Stimulated activated naive B cell treated with anti-CD40 and anti-IgM and Interleukin-4, amounts not matched to agents 10 μg/mL and 1 μg/mL and 100 μg/mL, for 72 hours (primary cell): ENCODE data around the gene SCYGR5.
"Not testable (repeated sequence)": the region's sequence is repeated elsewhere in the genome, so short reads cannot be mapped to it uniquely, and the experiment has no call there.

Source experiments
- ATAC-seq, 2 donors: fragments of 150-1000 bp; cut with Tn5 transposase; replicated peaks; 2 replicates each; pipeline ENCODE4 v1.10.0; 2021; ENCODE audit warnings: moderate library complexity in 1 of 2
- DNase-seq: peaks from one replicate; pipeline ENCODE4 v3.0.0; 2021
- H3K27ac Mint-ChIP-seq: one replicate; pipeline ENCODE4 v1.8.0; 2022; ENCODE audit warnings: mild to moderate bottlenecking, mixed read lengths
- H3K27me3 Mint-ChIP-seq, 2 donors: one replicate each; pipeline ENCODE4 v1.8.0; 2022; ENCODE audit warnings: mixed read lengths in 2 of 2
- H3K36me3 Mint-ChIP-seq, 2 donors: one replicate each; pipeline ENCODE4 v1.8.0; 2022; ENCODE audit warnings: mixed read lengths in 2 of 2, mild to moderate bottlenecking in 1 of 2
- H3K4me1 Mint-ChIP-seq, 2 donors: one replicate each; pipeline ENCODE4 v1.8.0; 2022; ENCODE audit warnings: mixed read lengths in 2 of 2, mild to moderate bottlenecking in 1 of 2
- H3K4me3 Mint-ChIP-seq, 2 donors: one replicate each; pipeline ENCODE4 v1.8.0; 2022; ENCODE audit warnings: mild to moderate bottlenecking in 2 of 2, mixed read lengths in 2 of 2, moderate library complexity in 1 of 2
- H3K9me3 Mint-ChIP-seq, 2 donors: one replicate each; pipeline ENCODE4 v1.8.0; 2022; ENCODE audit warnings: mixed read lengths in 2 of 2, mild to moderate bottlenecking in 1 of 2

SCYGR5 gene

DNA sequence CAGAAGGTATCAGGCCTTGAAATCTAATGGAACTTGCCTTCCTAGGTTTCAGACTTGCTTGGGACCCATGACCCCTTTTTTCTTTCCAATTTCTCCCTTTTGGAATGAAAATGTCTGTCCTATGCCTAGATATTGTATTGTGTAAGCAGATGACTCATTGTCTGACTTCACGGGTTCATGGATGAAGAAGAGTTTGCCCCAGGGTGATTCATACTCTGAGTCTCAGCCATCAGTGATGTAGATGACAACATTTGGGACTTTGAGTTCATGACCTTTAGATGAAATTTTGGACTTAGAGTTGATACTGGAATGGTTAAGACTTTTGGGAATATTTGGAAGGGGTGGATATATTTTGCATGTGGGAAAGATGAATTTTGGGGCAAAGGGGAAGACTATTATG lies 11.2 kb upstream of the SCYGR5 start:
- Mint-ChIP-seq H3K4me1 (no peaks in the 10 kb centered on the region), H3K9me3 (no peaks in the 10 kb centered on the region), H3K4me3 (no peak overlapping the region), H3K27me3 (peaks cover 0 to 10% of the 10 kb centered on the region in 2 donors), H3K27ac (no peak overlapping the region), H3K36me3 (no peaks in the 10 kb centered on the region)
- ATAC-seq = peak in 1 of 2 donors; percentile 47
- DNase-seq = no peak

DNA sequence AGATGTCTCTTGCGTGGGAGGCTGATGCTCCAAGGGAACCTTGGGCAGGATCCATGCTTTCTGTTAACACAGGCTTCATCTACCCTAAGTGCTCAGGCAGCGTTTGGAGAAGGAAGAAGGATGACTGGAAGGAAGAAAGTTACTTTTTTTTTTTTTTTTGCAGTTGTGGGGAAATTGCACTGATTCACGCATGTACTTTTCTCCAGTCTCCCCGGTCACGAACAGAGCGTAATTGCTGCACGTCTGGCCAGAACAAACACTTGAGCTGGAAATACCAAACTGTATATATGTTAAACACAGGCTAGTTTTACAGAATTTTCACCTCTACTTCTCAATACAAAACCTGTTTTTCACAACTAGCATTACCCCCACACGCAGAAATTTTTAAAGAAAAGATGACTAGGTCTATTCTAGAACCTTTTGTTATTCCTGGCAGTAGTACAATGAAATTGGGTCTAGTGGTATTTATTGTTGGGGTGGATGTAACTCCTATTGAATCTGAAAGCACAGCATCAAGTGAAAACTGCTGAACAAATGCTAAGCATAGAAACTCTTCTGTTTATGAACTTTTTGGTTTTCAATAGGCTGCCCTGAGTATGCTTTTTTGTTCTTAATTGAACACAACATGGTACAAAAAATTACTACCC lies 9.3 kb upstream of the SCYGR5 start:
- Mint-ChIP-seq H3K9me3 (no peaks in the 10 kb centered on the region), H3K4me3 (no peak overlapping the region), H3K27ac (no peak overlapping the region), H3K4me1 (no peaks in the 10 kb centered on the region), H3K36me3 (no peaks in the 10 kb centered on the region), H3K27me3 (peaks cover 0 to 10% of the 10 kb centered on the region in 2 donors)
- ATAC-seq (no peak), DNase-seq (no peak)

DNA sequence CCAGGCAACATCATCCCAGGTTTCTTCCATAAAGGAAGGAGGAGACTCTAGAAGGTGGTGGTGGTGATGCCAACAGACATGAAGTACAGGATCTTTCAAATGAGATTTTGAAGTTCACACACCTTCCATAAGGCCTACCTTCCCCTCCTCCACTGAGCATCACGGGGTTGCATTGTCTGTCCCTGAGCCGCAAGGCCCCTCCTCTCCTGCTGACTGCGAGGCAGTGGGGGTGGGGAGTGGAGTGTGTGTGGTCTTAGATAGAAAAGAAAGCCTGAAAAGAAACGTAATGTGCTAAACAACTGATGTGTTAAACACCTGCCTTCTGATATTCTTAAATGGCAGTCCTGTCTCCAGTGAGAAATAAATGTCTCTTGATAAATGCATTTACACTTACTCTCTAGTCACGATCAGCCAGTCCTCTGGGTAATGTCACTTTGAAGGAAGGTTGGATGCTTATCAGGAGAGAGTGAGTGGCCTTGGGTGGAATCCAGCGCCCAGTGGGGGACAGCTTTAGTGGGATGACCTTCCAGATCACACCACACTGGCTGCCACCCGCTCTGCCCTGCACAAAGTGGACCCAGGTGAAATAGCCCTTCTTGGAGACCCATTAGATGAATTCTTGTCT lies 5.5 kb upstream of the SCYGR5 start:
- ATAC-seq (no peak), DNase-seq (no peak)
- H3K4me3 Mint-ChIP-seq = no peak overlapping the region
- H3K27ac Mint-ChIP-seq = no peak overlapping the region
- H3K9me3 Mint-ChIP-seq = no peaks in the 10 kb centered on the region
- no peaks in the 10 kb centered on the region for H3K36me3 Mint-ChIP-seq
- H3K27me3 Mint-ChIP-seq = no peaks in the 10 kb centered on the region
- no peaks in the 10 kb centered on the region for H3K4me1 Mint-ChIP-seq

DNA sequence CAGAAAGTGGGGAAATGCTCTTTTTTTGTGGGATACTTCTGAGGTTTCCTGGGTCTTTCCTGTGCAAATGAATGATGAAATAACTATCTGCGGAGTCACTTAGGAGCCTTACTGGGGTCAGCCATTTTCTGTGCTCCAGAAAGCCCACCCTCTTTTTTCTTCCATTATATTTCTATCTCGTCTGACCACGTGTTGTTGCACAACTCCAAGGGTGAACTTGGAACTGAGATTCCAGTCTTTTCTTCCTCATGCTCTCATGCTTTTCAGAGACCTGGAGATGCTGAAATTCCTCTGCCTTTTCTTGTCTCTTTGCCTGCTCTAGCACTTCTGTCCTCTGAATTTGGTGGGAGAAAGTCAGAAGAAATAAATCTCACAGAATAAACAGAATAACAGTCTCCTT lies 4.8 kb upstream of the SCYGR5 start:
- Mint-ChIP-seq H3K27ac (no peak overlapping the region), H3K27me3 (no peaks in the 10 kb centered on the region), H3K4me1 (no peaks in the 10 kb centered on the region), H3K9me3 (no peaks in the 10 kb centered on the region), H3K36me3 (no peaks in the 10 kb centered on the region), H3K4me3 (no peak overlapping the region)
- DNase-seq (no peak), ATAC-seq (no peak)

DNA sequence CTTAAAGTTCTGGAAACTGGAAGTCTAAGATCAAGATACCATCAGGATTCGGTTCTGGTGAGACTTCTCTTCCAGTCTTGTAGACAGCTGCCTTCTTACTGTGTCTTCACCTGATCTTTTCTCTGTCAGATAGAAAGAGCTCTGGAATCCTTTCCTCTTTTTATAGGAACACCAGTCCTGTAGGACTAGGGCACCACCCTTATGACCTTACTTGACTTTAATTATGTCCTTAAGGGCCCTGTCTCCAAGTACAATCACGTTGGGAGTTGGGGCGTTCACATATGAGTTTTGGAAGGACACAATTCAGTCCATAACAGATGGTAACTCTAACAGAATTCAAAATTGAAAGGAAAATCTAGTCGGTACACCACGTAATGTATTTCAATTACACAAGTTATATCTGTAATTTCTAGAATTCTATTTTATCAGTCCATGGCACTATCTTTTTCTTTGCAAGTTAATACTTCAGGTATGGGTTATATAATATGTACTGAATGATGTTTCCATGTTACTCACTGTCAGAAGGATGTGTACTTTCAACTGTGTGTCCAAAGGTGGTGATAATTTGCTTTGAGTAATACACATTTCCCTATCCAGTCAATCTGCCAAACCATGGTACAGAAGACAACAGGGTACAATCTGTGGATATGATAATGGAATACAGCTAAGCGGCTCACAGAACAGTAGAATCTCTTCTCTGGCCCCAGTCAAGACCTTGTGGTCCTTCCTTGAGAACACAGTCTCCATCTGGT lies 1.2 kb upstream of the SCYGR5 start:
- H3K27ac Mint-ChIP-seq = no peak overlapping the region
- H3K4me3 Mint-ChIP-seq = no peak overlapping the region
- peaks cover 3 to 9% of the 10 kb centered on the region in 2 donors for H3K27me3 Mint-ChIP-seq
- no peaks in the 10 kb centered on the region for H3K9me3 Mint-ChIP-seq
- DNase-seq = no peak
- ATAC-seq = no peak
- no peaks in the 10 kb centered on the region for H3K36me3 Mint-ChIP-seq
- no peaks in the 10 kb centered on the region for H3K4me1 Mint-ChIP-seq

DNA sequence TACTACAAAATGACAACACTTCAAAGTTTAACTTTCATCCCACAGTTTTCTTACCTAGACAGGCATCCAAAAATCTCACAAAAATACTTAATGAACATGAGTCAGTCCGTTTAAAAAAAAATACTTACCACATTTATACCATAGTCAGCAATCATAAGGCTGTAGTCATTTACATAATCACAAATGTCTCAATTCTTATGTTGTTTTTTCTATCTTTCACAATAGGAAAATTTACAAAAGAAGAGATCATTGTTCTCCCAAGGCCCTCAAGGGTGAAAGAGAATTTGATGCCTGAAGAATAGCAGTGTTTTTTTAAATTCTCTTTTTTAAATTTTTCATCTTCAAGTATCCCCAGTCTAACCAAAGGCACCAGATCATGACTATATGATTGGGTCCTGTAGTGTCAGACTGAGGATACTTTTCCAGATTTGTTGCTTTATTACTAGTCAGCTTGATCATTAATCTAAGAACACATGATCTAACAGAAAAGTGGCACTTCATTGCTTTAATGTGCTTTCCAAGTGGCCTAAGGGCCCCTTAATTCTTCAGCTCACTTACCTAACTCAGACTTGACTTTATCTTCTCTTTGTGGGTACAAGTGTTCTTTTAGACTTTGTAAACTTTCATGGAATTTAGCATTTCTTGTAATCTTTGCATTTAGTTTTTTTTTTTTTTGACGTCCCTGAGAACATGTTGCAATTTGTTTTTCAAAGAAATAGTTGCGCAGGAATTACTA lies 4.7 kb downstream of the SCYGR5 start:
- ATAC-seq (no peak), DNase-seq (no peak)
- no peaks in the 10 kb centered on the region for H3K9me3 Mint-ChIP-seq
- no peak overlapping the region for H3K27ac Mint-ChIP-seq
- peaks cover 4 to 9% of the 10 kb centered on the region in 2 donors for H3K27me3 Mint-ChIP-seq
- no peaks in the 10 kb centered on the region for H3K36me3 Mint-ChIP-seq
- H3K4me1 Mint-ChIP-seq = no peaks in the 10 kb centered on the region
- H3K4me3 Mint-ChIP-seq = no peak overlapping the region

DNA sequence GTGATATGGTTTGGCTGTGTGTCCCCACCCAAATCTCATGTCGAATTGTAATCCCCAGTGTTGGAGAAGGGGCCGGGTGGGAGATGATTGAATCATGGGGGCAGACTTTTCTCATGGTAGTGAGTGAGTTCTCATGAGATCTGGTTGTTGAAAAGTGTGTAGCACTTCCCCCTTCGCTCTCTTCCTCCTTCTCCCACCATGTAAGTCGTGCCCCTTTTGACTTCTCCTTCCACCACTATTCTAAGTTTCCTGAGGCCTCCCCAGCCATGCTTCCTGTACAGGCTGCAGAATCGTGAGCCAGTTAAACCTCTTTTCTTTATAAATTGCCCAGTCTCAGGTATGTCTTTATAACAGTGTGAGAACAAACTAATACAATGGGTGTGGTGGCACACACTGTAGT lies 7.0 kb downstream of the SCYGR5 start:
- H3K4me1 Mint-ChIP-seq, H3K9me3 Mint-ChIP-seq, ATAC-seq, H3K27me3 Mint-ChIP-seq, H3K27ac Mint-ChIP-seq, DNase-seq, H3K36me3 Mint-ChIP-seq, H3K4me3 Mint-ChIP-seq: not testable (repeated sequence)

DNA sequence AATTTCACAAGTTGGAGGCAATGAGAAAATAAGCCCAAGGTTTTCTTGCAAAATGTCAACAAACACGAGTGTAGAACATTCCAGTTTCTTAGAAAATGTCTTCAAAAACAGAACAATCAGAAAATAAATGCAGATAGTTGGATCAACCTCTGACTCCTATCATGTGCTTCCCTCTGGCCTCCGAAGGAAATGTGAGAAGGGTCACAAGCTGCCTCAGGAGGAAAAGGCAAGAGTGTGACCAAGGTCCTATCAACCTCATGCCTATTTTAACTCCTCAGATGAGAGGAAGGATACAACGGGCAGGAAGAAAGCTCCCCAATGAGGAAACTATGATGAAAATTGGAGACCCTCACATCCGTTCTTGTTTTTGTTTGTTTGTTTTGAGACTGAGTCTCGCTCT lies 7.9 kb downstream of the SCYGR5 start:
- DNase-seq = no peak
- no peaks in the 10 kb centered on the region for H3K36me3 Mint-ChIP-seq
- no peak overlapping the region for H3K4me3 Mint-ChIP-seq
- H3K4me1 Mint-ChIP-seq = no peaks in the 10 kb centered on the region
- no peaks in the 10 kb centered on the region for H3K9me3 Mint-ChIP-seq
- H3K27me3 Mint-ChIP-seq = peaks cover 0 to 4% of the 10 kb centered on the region in 2 donors
- no peak overlapping the region for H3K27ac Mint-ChIP-seq
- ATAC-seq = no peak

DNA sequence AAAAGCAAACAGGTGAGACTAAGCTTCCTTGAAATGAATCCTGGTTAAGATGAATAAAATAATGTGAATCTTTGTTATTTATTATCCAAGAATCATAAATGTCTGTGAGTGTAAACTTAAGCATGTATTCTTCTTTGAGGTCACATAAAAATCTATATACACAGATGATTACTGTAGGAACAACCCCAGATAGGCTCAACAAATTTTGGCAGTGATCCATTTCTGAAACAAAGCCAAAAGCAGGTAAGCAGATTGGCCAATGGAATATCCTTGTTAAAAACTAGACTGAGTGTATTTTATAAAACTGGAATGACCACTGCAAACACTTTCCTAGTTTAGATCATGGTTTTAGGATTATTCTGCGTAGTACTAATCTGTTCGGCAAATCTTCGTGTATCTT lies 11.3 kb downstream of the SCYGR5 start:
- no peak overlapping the region for H3K4me3 Mint-ChIP-seq
- no peak for ATAC-seq
- no peak for DNase-seq
- no peaks in the 10 kb centered on the region for H3K9me3 Mint-ChIP-seq
- no peaks in the 10 kb centered on the region for H3K36me3 Mint-ChIP-seq
- H3K27ac Mint-ChIP-seq = no peak overlapping the region
- peaks cover 0 to 5% of the 10 kb centered on the region in 2 donors for H3K27me3 Mint-ChIP-seq
- no peaks in the 10 kb centered on the region for H3K4me1 Mint-ChIP-seq

DNA sequence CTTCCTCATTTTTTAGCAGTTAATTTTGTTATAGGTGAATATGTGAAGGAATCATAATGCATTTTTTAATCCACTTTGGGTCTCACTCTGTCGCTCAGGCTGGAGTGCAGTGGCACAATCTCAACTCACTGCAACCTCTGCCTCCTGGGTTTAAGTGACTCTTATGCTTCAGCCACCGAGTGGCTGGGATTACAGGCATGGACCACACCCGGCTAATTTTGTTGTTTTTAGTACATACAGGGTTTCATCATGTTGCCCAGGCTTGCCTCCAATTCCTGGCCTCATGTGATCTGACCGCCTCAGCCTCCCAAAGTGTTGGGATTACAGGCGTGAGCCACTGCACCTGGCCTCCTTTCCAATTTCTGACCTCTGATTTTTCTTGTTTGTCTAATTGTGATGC lies 17.7 kb downstream of the SCYGR5 start:
- Mint-ChIP-seq H3K36me3 (no peaks in the 10 kb centered on the region), H3K27ac (no peak overlapping the region), H3K4me3 (no peak overlapping the region), H3K4me1 (no peaks in the 10 kb centered on the region), H3K27me3 (peaks cover 7 to 18% of the 10 kb centered on the region in 2 donors), H3K9me3 (no peaks in the 10 kb centered on the region)
- ATAC-seq (no peak), DNase-seq (no peak)

DNA sequence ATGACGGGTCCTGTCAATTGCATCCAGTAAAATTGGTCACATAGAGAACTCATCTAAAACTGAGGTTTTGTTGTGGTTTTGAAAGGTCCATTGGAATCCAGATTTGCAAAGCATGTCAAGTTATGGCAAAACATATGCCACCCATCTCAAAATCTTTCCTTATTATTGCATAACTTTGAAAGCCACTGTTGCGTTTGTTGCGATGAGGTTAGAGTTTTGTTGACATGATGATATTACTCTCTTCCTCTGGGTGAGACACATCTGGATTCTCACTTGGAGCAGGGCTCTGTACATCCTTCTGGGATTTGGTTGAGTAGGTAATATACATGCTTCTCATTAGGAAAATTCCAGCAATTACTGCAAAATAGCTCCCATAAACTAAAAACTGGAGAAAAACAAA lies 20.6 kb downstream of the SCYGR5 start:
- Mint-ChIP-seq H3K36me3 (no peaks in the 10 kb centered on the region), H3K27me3 (peaks cover 11 to 19% of the 10 kb centered on the region in 2 donors), H3K4me1 (no peaks in the 10 kb centered on the region), H3K27ac (no peak overlapping the region), H3K4me3 (no peak overlapping the region), H3K9me3 (no peaks in the 10 kb centered on the region)
- no peak for ATAC-seq
- no peak for DNase-seq

DNA sequence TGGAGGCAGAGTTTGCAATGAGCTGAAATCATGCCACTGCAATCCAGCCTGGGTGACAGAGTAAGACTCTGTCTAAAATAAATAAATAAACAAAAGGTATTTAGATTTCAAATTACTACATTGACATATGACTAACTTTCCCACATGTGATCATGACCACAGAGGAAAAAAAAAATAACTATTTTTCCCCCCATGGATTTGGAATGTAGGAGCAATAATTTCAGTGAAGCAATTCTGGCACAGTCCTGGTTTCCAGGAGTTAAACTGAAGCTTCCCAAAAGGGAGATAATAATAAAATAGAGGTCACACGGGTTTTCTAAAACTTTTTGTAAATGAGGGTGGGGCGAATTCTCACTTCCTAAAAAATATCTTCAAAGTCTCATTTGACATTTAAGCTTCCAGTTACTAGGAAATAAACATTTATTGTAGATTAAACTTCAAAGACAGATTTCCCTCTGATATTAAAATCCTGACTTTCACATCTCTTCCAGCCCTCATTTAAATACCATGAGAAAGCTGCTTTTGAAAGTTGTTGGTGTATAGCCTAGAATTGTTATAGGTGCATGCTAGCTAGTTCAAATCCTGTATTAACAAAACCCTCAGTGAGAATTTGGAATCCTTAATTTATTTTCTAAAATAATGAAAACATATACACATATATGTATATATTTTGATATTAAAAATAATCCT lies 30.5 kb downstream of the SCYGR5 start:
- H3K27ac Mint-ChIP-seq = no peak overlapping the region

DNA sequence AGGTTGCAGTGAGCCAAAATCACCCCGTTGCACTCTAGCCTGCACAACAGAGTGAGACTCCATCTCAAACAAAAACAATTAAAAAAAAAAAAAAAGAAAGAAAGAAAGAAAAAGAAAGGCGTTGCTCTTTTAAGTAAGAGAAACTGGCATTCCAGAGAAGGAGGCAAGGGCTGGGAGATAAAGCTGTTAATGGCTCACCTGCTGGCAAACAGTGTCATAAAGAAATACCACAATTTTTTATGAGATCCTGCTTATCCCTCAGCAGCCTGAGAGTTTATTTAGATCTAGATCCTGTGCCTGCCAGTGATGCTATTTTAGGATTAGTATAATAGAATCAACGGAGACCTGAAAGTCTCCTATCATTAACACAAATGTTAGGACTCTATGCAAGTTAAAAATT lies 35.0 kb downstream of the SCYGR5 start:
- ATAC-seq (no peak), DNase-seq (no peak)
- Mint-ChIP-seq H3K36me3 (no peaks in the 10 kb centered on the region), H3K4me3 (no peak overlapping the region), H3K27ac (no peak overlapping the region), H3K27me3 (peaks cover 10 to 16% of the 10 kb centered on the region in 2 donors), H3K4me1 (no peaks in the 10 kb centered on the region), H3K9me3 (no peaks in the 10 kb centered on the region)

More for the DNA sequence above, 30.5 kb downstream of the SCYGR5 start:
- no peak for DNase-seq
- Mint-ChIP-seq H3K4me3 (no peak overlapping the region), H3K36me3 (no peaks in the 10 kb centered on the region), H3K4me1 (no peaks in the 10 kb centered on the region), H3K9me3 (peaks cover 2 to 5% of the 10 kb centered on the region in 2 donors), H3K27me3 (peaks cover 7 to 17% of the 10 kb centered on the region in 2 donors)
- ATAC-seq = no peak

DNA sequence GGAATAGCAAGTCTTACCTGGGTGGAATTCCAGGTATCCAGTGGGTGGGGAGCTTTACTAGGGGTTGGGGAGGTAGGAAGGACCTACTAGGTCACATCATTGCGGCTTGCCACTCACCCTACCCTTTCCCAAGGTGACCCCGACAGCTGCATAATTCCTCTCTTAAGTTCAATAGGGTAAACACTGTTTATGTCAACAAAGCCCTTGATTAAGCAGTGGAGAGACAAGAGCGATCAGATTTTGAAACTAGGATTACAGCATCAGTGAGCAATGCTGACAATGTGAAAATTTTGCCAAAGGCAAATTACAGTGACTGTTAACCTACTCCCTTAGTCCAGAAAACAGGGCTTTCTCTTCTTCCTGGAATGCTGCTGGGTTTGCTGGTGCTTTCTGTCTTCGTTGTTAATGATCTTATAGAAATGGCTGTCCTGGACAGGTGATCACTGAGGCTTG lies 36.7 kb downstream of the SCYGR5 start:
- no peaks in the 10 kb centered on the region for H3K9me3 Mint-ChIP-seq
- H3K4me3 Mint-ChIP-seq = no peak overlapping the region
- ATAC-seq (no peak), DNase-seq (no peak)
- H3K27me3 Mint-ChIP-seq = peaks cover 10 to 16% of the 10 kb centered on the region in 2 donors
- H3K27ac Mint-ChIP-seq = no peak overlapping the region
- no peaks in the 10 kb centered on the region for H3K4me1 Mint-ChIP-seq
- no peaks in the 10 kb centered on the region for H3K36me3 Mint-ChIP-seq
